DOHH2 (cell line): ENCODE measurements around the gene OPN1SW.

Experiments used
- CTCF ChIP-seq: fragments of 200-600 bp; sonication (generic); IDR thresholded peaks from one replicate; pipeline ENCODE4 v1.5.1; 2014; ENCODE audit warnings: antibody characterized with exemption, mild to moderate bottlenecking, low read depth, low read length; ENCODE audit not compliant: poor library complexity, severe bottlenecking
- EZH2phosphoT487 ChIP-seq: fragments of 200-600 bp; sonication (generic); IDR thresholded peaks from 2 replicates; pipeline ENCODE4 v1.6.1; 2017; ENCODE audit warnings: borderline replicate concordance, mild to moderate bottlenecking, antibody characterized with exemption, low read length, moderate library complexity, mixed read lengths

DNA sequence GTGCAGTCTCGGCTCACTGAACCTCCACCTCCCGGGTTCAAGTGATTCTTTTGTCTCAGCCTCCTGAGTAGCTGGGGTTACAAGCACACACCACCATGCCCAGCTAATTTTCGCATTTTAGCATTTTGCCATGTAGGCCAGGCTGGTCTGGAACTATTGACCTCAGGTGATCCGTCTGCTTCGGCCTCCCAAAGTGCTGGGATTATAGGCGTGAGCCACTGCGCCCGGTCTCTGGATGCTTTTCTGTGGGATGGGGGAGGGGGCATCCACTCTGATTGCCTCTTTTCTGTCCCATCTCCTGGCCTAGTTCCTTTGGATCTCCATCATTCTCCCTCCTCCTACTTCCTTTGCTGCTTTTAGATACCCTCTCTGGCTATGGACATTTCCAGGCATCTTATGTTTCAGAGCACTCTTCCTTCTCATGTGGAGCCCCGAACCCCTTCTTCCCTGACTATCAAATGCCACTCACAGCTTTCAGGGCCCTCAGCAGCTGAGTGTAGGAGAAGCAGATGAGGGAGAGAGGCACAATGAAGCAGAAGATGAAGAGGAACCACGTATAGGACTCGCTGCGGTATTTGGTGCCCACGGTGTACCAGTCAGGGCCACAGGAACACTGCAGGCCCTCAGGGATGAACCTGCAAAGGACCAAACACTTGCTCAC, 1.4 kb downstream of the OPN1SW start:
- TF ChIP-seq CTCF, result no peak
- TF ChIP-seq EZH2phosphoT487, result no peak
